Stimulated activated CD4-positive, alpha-beta T cell treated with anti-CD3 and anti-CD28 coated beads, Interleukin-12 subunit alpha, Interleukin-12 subunit beta, amount 100 ng/mL, for 48 hours (primary cell): ENCODE data around the gene PCSK6.
A peak's percentile ranks its signal among the peaks of the same experiment; 100 is the strongest.

Experiments
- DNase-seq, 3 donors: peaks; one replicate each; pipeline ENCODE4 v3.0.0-alpha.2; 2020; ENCODE audit warnings: low read depth in 2 of 3, low spot score in 1 of 3

The PCSK6 gene

DNA sequence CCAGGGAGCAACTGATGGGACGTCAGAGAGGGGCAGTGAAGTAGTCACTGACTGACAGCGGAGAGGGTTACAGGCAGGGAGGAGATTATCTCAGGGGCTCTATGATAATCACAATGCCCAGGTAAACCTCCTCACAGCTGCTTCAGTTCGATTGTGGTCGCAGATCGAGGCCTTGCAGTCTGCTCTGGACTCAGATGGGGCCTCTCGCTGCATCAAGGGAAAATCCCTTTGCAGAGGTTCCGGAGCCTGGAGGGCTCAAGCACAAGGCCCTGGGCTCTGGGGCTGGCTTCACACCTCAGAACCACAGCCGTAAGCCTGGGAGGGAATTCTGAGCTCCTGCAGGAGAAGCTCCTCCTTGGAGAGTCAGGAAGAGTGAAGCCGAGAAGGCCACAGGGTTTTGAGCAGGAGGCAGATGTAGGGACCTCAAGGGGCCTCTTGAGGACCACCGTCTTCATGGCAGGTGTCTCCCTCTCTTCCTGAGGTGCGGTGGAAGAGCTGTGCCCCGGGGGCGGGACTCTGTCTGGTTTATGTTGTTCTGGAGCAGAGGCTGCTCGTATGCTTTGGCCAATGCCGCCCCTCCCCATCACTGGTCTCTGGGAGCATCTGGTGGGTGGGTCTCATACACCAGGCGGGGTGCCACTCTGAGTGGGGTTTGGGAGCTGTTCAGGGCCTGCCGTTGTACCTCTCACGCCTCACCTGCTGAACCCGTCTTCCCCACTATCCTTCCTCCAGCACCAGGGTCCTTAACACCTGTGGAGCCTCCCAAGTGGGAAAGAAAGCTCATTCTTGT lies 175.0 kb downstream of the PCSK6 start:
- DNase-seq: no peak

DNA sequence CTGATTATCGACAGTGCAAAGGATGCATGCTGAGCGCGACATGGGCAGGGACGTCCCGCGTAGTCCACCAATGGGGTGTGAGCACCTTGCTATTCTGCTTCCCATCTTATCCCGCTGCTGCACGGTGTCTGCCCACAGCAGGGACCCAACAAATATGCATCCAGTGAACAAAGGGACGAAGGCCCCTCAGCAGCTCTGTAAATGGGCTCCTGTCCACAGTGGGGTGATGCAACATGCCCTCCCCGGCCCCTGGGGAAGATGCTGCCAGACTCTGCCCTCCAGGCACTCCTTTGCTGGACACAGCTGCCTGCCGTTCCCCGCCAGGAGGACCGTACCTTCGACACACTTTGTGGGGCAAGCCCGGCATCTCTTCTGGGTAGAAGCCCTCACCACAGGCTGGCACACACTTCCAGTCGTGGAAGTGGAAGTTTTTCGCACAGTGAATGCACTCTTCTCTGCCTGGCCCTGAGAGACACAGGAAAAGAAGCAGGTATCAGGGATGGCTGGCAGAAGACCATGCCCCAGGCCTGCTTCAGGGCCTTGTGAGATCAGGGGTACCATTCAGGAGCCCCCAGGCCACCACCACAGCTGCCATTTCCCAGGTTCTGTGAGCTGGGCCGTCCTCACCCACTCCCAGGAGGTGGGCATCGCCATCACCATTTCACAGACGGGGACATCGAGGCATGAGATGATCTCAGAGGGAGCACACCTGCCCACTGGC lies 176.3 kb downstream of the PCSK6 start:
- DNase-seq: no peak

DNA sequence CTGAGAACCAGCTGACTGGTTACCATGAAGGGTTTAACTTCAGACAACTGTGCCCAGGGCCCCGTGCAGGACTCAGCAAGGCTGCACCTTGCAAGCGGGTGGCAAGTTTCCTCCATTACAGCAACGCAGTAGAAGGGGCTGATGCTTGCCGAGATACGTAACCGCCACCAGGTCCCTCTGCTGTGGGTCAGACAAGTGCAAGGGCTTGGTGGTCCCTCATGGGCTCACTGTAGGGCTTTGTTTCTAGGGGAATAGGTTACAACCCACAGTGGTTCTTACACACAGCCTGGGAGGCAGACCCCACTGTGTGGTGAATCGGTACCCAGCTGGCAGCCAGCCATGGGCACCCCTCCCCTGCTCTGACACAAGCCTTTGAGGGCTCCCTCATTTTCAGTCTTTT lies 179.0 kb downstream of the PCSK6 start:
- no peak for DNase-seq

- no peak for DNase-seq
Measured at GRCh38 chr15:101310161-101310480, 179.4 kb downstream of the PCSK6 start.

DNA sequence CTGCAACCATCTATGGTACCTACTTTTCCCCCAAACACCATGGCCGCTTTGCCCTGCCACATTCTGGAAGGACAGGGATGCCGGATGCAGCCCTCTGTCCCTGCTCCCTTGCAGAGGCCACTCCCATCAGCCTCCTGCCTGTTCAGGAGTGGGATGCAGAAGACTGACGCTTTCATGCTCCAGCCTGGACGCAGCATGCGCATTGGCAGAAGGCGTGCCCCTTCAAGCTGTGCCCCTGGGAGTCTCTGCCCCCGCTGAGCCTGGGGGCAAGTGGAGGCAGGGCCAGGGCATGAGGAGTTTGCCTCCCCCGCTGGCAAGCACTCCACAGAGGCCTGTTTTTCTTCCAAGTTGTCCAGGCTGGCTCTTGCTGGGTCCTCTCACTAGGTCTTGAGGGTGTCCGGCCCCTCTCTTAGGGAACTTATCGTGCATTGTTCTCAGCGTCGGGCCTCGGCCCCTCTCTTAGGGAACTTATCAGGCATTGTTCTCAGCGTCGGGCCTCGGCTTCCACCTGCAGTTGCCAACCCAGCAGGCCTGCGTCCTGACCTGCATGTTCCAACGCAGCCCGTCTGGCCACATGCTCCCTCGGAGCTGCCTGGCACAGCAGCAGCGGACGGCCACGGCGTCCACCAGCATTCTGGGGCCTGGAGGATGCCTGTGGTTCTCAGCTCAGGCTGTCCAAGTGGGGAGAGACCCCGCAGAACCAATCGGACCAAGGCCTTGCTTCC lies 179.9 kb downstream of the PCSK6 start:
- no peak for DNase-seq

DNA sequence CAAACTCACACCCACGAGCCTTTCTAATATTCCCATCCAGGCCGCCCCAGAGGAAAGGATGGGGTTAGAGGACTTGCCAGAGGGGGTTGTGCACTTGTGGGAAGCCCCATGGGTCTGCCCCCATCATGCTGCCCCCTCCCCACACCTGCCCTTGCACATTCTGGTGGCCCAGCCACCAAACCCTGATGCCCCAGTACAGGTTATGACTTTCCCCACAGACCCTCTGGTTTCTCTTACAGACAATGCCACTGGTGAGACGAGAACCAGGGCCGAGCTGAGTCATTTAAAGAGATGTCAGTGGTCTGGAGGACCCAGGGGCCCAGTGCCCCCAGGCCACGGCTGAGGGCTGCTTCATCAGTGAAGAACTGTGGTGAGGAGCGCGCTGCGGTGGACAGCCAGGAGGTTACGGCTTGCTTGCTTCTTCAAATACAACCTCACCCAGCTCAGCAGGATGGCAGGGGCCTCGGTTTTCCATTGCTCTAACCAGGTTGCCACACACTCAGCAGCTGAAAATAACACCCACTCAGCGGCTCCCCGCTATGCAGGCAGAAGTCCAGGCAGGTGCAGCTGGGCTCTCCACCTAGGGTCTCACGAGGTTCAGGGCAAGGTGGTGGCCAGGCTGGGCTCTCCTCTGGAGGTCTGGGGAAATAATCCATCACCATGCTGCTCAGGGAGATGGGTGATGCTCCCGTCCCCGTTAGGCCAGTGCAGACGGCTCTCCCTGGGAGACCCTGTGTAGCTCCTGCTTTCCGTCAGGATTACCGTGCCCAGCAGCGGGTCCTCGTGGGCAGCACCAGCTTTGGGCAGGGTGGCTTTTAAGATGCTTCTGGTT lies 180.7 kb downstream of the PCSK6 start:
- DNase-seq: no peak

DNA sequence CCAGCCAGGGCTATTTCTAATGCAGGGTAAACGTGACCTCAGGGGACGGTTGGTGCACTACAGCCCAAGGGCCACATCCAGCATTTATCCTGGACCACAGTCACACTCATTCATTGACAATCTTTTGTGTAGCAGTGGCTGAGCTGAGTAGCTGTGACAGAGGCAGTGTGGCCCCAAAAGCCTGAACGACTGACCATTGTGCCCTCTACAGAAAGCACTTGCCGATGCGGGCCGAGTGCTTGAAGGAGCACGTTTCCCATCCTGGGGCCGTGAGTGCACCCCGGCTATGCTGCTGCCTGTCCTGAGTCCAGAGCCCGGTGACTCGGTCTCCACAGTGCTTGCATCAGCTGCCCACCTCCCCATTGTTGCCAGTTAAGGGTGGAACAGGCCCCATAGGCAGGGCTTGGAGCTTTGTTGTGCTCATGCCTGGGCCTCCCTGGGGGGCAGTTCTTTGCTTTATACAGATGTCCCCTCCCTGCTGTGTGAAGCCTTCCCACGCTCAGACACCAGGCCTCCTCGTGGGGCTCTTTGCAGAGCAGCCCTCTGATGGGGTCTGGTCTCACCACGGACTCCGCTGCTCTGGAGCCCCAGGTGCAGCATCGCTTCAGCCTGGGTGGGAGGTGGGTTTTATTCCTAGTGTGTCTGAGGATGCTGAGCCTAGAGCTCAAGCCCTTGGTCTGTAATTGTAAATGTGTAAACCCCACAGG lies 181.5 kb downstream of the PCSK6 start:
- DNase-seq: no peak

- DNase-seq: no peak
Measured at GRCh38 chr15:101307048-101307896, 182.2 kb downstream of the PCSK6 start.

DNA sequence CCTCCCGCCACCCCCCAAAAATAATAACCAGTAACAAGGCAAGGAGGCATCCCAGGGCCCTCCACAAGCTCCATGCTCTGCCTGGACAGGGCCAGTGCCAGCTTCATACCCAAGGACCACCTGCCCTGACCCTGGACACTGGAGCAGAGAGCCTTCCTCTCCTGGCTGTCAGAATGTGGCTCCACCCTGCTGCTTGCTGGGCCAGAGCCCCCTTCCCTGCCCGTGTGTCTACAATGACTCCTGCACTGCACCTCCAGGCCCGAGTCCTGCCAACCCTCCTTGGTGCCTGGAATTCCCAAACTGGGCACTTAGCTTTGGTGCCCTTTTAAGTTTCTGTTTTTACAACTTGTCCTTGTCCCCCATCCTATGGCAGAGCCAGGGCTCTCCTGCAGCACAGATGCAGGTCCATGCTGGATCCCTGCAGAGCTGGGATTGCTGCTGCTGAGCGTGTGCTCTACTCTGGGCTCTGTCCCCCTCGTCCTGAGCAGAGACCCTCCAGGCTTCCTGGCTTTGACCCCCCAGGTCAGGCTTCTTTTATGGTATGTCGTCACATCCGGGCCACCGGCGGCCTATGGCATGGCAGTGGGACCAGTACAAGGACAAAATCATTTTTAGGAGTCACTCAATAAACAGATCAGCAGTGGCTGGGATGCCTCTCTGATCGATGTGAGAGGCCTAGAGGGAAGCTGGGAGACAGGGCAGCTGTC lies 183.0 kb downstream of the PCSK6 start:
- DNase-seq: no peak

GRCh38 chr15:101305820-101306255 lies 183.7 kb downstream of the PCSK6 start:
- DNase-seq: no peak

DNA sequence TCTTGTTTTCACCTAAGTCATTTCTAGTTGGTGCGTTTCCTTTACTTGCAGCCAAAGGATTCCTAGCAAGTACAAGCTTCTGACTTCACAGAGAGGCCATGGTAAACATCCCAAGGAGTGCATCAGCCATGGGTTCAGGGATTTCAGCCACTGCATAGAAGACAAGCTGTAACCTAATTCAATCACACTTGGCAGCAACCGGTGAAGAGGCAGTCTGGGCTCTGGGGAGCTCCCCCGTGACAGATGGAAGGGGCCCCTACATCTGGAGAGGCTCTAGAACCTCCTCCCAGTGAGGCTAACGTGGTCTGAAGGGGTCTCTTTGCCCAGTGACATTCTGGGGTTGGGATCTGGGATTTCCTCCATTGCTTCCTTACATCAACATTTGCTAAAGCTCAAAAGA lies 186.1 kb downstream of the PCSK6 start:
- DNase-seq: no peak

DNA sequence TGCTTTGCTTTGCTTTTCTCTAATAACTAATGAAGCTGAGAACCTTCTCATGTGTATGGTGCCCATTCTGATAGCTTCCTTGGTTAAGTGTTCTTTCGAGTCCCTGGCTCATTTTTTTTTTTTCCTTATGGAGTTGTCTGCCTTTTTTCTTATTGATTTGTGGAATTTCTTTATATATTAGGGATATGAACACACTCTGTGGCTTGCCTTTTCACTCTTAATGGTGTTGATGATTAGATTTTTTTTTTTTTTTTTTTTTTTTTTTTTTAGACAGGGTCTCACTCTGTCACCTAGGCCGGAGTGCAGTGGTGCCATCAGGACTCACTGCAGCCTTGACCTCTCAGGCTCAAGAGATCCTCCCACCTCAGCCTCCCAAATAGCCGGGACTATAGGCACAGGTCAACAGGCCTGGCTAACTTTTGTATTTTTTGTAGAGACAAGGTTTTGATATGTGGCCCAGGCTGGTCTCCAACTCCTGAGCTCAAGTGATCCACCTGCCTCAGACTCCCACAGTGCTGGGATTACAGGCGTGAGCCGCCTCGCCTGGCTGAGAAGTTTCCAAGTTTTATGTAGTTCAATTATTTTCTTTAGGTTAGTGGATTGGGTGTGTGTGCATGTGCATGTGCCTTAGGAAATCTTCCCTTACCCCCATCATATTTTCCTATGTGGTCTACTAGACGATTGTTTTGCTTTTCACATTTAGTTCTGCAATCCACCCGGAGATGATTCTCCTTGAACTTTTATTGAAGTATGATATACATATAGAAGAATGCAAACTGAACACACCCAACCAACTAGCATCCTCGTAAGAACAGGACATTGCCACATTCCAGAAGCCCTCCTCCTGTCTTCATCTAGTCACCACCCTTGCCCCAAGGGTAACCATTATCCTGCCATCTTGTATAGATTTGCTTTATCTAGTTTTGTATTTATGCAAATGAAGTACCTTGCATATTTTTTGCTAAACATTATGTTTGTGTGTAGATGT lies 192.8 kb downstream of the PCSK6 start:
- no peak for DNase-seq

- DNase-seq: peak in 1 of 3 donors; percentile 15
Measured at GRCh38 chr15:101295607-101296161, 193.8 kb downstream of the PCSK6 start.

DNA sequence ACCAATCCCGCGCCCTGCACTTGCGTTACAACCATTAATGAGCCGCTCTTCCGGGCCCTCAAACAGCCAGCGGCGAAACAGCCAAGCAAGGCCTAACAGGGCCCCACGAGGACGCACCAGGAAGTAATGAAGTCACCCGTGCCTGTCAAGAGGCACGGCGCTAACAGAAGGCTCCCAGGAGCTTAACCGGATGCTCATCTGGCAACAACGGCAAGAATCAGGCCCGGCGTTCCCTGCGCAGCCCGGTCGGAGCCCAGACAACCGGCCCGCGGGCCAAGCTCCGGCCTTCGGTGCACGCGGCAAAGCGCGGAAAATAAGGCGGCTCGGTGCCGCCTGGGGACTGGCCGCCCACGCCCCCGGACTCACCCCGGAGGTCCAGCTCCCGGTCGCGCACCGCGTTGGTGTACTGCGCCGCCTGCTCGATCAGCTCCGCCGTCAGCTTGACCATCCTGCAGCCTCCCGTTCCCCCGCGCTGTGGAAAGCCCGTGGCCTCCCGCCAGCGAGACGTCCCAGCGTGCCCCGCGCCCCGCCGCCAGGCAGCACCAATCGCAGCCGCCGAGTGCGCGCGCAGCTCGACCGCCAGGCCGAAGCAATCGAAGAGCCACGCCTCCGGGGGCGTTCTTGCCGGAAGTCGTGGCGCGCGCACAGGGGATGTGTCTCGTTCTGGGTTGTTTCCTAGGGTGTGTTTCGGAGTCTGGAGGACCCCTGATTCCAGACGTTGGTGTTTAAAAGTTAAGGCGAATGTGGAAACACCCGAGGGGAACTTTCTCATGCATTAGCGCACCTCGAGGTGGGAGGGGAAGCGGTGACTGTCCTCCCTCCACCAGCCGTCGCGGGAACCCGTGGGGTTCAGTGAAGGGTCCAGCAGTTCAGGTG lies 194.5 kb downstream of the PCSK6 start, which contains the start of gene SNRPA1:
Gene SNRPA1 (minus strand): TSS at position 518 of the 876 bp plus-strand sequence. CDS start 70 bp downstream, at position 448.
- DNase-seq: peak; percentile 93 to 99 (median 96)

DNA sequence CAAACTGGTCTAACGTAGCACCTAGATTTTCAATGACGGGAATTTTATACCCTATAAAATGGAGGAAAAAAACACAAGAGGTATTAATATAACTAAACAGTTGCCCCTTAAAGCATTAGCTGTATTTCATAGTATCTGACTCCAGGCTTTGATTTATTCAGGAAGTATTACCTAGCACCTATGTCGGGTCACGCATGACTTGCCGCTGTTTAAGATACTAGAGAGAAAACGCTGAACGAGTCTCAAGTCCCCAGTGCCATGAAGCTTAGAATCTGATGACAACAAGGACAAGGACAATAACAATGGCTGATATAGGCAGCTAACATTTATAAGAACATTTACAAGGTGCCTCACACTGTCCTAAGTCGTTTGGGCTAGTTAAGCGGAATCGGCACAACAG lies 196.4 kb downstream of the PCSK6 start:
- DNase-seq: no peak

DNA sequence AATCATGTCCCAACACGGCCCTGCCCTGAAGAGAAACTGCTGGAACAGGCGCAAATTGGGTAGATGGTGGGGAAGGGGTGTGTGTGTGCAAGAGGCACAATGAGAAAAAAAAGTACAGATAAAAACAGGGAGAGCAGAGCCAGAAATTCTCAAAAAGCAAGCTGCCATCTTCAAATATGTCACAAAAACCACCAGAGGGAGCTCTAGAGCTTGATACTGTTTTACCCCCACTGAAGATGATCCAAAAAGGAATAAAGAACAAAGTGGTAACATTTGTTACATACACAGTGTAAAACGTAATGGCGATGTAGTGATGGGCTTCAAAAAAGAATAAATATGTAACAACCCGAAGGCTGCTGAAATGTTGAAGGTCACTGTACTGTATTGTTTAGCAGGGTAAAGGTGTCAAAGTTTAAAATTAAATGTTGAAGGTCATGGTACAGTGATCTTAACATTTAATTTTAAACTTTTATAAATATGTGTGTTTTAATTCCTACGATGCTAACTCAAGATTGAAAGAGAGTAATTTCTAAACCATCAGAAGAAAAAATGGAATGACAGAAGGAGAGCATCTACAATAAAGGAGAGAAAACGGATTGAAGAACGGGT lies 200.5 kb downstream of the PCSK6 start:
- peak in 1 of 3 donors; percentile 32 for DNase-seq
